Ascending aorta (tissue), 2 donors: ENCODE results near the gene CFAP58. TPM values are rescaled to one million over a fixed set of nuclear protein-coding genes. Genes with fewer than 3 reads are reported as not detected.

ENCODE experiments used
- DNase-seq, 2 donors: peaks; one replicate each; pipeline ENCODE4 v3.0.0-alpha.2; 2019; ENCODE audit warnings: low spot score in 2 of 2
- H3K27ac ChIP-seq, 2 donors: fragments of 200-600 bp; sonication (generic); one replicate each; pipeline ENCODE4 v1.5.1; 2016 to 2017; ENCODE audit warnings: mild to moderate bottlenecking in 1 of 2
- H3K27me3 ChIP-seq: fragments of 200-600 bp; sonication (generic); one replicate; pipeline ENCODE4 v1.5.1; 2017
- H3K36me3 ChIP-seq, 2 donors: fragments of 200-600 bp; sonication (generic); one replicate each; pipeline ENCODE4 v1.5.1; 2016
- H3K4me1 ChIP-seq, 2 donors: fragments of 200-600 bp; sonication (generic); one replicate each; pipeline ENCODE4 v1.5.1; 2016 to 2017; ENCODE audit warnings: mild to moderate bottlenecking in 1 of 2
- H3K4me3 ChIP-seq, 2 donors: fragments of 200-600 bp; sonication (generic); one replicate each; pipeline ENCODE4 v1.5.1; 2016 to 2017; ENCODE audit warnings: mild to moderate bottlenecking in 1 of 2
- H3K9me3 ChIP-seq, 2 donors: fragments of 200-600 bp; sonication (generic); one replicate each; pipeline ENCODE4 v1.5.1; 2016
- CTCF ChIP-seq, 3 experiments: fragments of 200-600 bp in 2 of 3; fragments of 450-650 bp in 1 of 3; sonication (generic) in 2 of 3; IDR thresholded peaks; one replicate each; pipeline ENCODE4 v1.5.1; 2016 to 2019; ENCODE audit warnings: antibody characterized with exemption in 3 of 3, mild to moderate bottlenecking in 1 of 3, moderate library complexity in 1 of 3
- intact Hi-C: fragments of 100-400 bp; cut with DNase I; formaldehyde crosslinking; loops from one replicate; pipeline ENCODE4 v1.15.1; 2023
- total RNA-seq: library from RNA; depleted of rRNA; stranded (reverse); fragments of >200 nt; gene quantifications from one replicate; pipeline ENCODE4 v1.1.0, GENCODE V29; 2016

The CFAP58 gene
- total RNA-seq, 1 donor from 2014 or later, result not detected

GRCh38 chr10:104427989-104428388 is 74.4 kb downstream of the CFAP58 start:
- H3K36me3 ChIP-seq, result no peaks in the 10 kb centered on the region
- no peaks in the 10 kb centered on the region for H3K9me3 ChIP-seq
- H3K27me3 ChIP-seq, result no peaks in the 10 kb centered on the region
- no peak for DNase-seq
- intact Hi-C loops, result no loop called here
- H3K27ac ChIP-seq, result no peak overlapping the region
- no peak for TF ChIP-seq CTCF (IDR thresholded peaks at IDR 0.05)
- no peaks in the 10 kb centered on the region for H3K4me1 ChIP-seq
- no peak overlapping the region for H3K4me3 ChIP-seq

GRCh38 chr10:104429846-104430245 is 76.2 kb downstream of the CFAP58 start:
- intact Hi-C loops, result no loop called here
- Histone ChIP-seq H3K27ac (no peak overlapping the region), H3K9me3 (no peaks in the 10 kb centered on the region), H3K27me3 (no peaks in the 10 kb centered on the region), H3K4me1 (no peaks in the 10 kb centered on the region), H3K36me3 (no peaks in the 10 kb centered on the region), H3K4me3 (no peak overlapping the region)
- DNase-seq, result no peak
- no peak for TF ChIP-seq CTCF (IDR thresholded peaks at IDR 0.05)

GRCh38 chr10:104430360-104430759 is 76.7 kb downstream of the CFAP58 start:
- Histone ChIP-seq H3K36me3 (no peaks in the 10 kb centered on the region), H3K9me3 (no peaks in the 10 kb centered on the region), H3K27me3 (no peaks in the 10 kb centered on the region), H3K4me1 (no peaks in the 10 kb centered on the region), H3K4me3 (no peak overlapping the region), H3K27ac (no peak overlapping the region)
- TF ChIP-seq CTCF (IDR thresholded peaks at IDR 0.05), result no peak
- intact Hi-C loops, result no loop called here
- no peak for DNase-seq

- H3K36me3 ChIP-seq, result no peaks in the 10 kb centered on the region
- no peak for TF ChIP-seq CTCF (IDR thresholded peaks at IDR 0.05)
- no peak overlapping the region for H3K27ac ChIP-seq
- H3K9me3 ChIP-seq, result no peaks in the 10 kb centered on the region
- H3K4me1 ChIP-seq, result no peaks in the 10 kb centered on the region
- intact Hi-C loops, result no loop called here
- no peaks in the 10 kb centered on the region for H3K27me3 ChIP-seq
- no peak overlapping the region for H3K4me3 ChIP-seq
- no peak for DNase-seq
Observed at GRCh38 chr10:104433669-104434068, 80.0 kb downstream of the CFAP58 start.

- H3K27me3 ChIP-seq, result no peaks in the 10 kb centered on the region
- DNase-seq, result no peak
- TF ChIP-seq CTCF (IDR thresholded peaks at IDR 0.05), result no peak
- intact Hi-C loops, result no loop called here
- H3K9me3 ChIP-seq, result no peaks in the 10 kb centered on the region
- no peak overlapping the region for H3K27ac ChIP-seq
- no peaks in the 10 kb centered on the region for H3K36me3 ChIP-seq
- H3K4me3 ChIP-seq, result no peak overlapping the region
- H3K4me1 ChIP-seq, result no peaks in the 10 kb centered on the region
Observed at GRCh38 chr10:104434601-104435000, 81.0 kb downstream of the CFAP58 start.

- H3K36me3 ChIP-seq, result no peaks in the 10 kb centered on the region
- intact Hi-C loops, result no loop called here
- H3K27ac ChIP-seq, result no peak overlapping the region
- no peaks in the 10 kb centered on the region for H3K4me1 ChIP-seq
- no peak for DNase-seq
- no peak overlapping the region for H3K4me3 ChIP-seq
- no peak for TF ChIP-seq CTCF (IDR thresholded peaks at IDR 0.05)
- H3K27me3 ChIP-seq, result no peaks in the 10 kb centered on the region
- no peaks in the 10 kb centered on the region for H3K9me3 ChIP-seq
Observed at GRCh38 chr10:104435822-104436221, 82.2 kb downstream of the CFAP58 start.
